ENCODE measurements around the gene DENND6B. TPM values are rescaled to one million over a fixed set of nuclear protein-coding genes. Genes with fewer than 3 reads are reported as not detected.

Gene DENND6B
- total RNA-seq, 3 donors from 2014 or later, result 1.8 to 6.9 (median 5.4) TPM

DNA sequence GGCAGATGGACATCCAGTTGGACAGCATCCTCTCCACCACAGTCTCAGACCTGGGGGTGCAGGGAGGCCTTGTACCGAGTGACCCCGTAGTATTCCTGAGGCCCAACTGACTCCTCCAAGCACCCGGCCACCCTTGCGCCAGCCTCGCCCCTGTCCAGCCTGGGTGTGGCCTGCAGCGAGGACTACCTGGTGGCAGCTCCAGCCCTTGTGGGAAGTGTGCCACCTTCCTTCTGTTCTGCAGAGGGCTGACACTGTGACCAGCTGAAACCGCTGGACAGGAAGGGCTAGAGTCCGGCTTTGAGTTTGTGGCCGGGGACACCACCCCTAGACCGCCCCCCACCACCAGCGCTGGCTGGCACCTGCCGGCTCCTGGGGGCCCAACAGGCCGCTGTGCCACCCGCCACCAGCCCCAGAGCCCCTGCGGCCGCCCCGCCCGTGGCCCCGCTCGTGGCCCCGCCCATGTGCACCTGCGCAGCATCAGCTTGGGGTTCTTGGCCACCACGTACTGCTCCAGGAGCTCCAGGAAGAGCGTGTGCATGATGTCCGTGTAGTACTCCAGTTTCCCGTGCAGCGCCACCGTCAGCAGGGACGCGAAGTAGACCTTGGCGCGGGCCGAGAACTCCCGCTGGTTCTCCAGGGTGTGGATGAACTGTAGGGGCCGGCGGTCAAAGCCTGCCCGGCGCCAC lies 46.6 kb downstream of the DENND6B start:
- intact Hi-C loops (cut with DNase I; ENCODE audit: low total_unique reads), result no loop called here
- no peak overlapping the region for H3K27ac ChIP-seq
- no peaks in the 10 kb centered on the region for H3K27me3 ChIP-seq
- no peaks in the 10 kb centered on the region for H3K9me3 ChIP-seq
- no peak overlapping the region for H3K4me3 ChIP-seq
- no peak for DNase-seq (ENCODE audit: low spot score in 2 of 2)
- peaks cover 22% of the 10 kb centered on the region for H3K36me3 ChIP-seq
- TF ChIP-seq, protein P1, sequence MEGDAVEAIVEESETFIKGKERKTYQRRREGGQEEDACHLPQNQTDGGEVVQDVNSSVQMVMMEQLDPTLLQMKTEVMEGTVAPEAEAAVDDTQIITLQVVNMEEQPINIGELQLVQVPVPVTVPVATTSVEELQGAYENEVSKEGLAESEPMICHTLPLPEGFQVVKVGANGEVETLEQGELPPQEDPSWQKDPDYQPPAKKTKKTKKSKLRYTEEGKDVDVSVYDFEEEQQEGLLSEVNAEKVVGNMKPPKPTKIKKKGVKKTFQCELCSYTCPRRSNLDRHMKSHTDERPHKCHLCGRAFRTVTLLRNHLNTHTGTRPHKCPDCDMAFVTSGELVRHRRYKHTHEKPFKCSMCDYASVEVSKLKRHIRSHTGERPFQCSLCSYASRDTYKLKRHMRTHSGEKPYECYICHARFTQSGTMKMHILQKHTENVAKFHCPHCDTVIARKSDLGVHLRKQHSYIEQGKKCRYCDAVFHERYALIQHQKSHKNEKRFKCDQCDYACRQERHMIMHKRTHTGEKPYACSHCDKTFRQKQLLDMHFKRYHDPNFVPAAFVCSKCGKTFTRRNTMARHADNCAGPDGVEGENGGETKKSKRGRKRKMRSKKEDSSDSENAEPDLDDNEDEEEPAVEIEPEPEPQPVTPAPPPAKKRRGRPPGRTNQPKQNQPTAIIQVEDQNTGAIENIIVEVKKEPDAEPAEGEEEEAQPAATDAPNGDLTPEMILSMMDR (IDR thresholded peaks at IDR 0.05), result no peak
- TF ChIP-seq POLR2A (IDR thresholded peaks at IDR 0.05) (no peak), POLR2AphosphoS5 (IDR thresholded peaks at IDR 0.05) (no peak)
- peaks cover 0 to 5% of the 10 kb centered on the region in 2 donors for H3K4me1 ChIP-seq

DNA sequence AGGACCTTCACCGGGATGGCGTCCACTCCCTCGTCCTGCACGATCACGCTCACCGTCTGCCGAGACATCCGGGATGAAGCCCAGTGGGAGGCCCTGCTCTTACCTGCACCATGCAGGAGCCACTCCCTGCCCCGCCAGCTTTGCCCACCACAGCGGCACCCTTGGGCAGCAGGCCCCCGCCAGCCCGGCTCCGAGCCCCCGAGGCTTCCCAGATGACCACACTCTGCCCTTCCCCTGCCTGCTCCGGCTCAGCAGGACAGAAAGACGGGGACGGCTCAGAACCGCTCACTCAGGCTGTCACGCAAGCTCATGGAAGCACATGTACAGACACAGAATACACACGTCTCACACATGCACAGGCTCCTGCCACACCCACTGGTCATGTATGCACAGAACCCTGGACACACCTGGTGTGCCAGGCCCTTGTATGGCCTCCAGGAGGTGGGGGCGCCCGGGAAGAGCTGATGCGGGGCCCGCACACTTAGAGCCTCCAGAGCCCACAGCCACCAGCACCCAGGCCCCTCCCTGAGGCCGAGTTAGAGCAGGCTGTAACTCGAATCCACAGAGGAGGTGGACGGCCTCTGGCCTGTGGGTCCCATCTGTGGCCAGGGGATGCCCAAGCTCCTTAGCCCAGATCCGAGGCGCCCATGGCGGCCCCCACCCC lies 47.7 kb downstream of the DENND6B start:
- no peak overlapping the region for H3K27ac ChIP-seq
- intact Hi-C loops (cut with DNase I; ENCODE audit: low total_unique reads), result no loop called here
- DNase-seq (ENCODE audit: low spot score in 2 of 2), result no peak
- no peak for TF ChIP-seq POLR2A (IDR thresholded peaks at IDR 0.05)
- no peak for TF ChIP-seq POLR2AphosphoS5 (IDR thresholded peaks at IDR 0.05)
- TF ChIP-seq, protein P1 (IDR thresholded peaks at IDR 0.05), result no peak
- no peaks in the 10 kb centered on the region for H3K9me3 ChIP-seq
- no peak overlapping the region for H3K4me3 ChIP-seq
- no peaks in the 10 kb centered on the region for H3K27me3 ChIP-seq
- peaks cover 22% of the 10 kb centered on the region for H3K36me3 ChIP-seq
- peaks cover 0 to 5% of the 10 kb centered on the region in 2 donors for H3K4me1 ChIP-seq

DNA sequence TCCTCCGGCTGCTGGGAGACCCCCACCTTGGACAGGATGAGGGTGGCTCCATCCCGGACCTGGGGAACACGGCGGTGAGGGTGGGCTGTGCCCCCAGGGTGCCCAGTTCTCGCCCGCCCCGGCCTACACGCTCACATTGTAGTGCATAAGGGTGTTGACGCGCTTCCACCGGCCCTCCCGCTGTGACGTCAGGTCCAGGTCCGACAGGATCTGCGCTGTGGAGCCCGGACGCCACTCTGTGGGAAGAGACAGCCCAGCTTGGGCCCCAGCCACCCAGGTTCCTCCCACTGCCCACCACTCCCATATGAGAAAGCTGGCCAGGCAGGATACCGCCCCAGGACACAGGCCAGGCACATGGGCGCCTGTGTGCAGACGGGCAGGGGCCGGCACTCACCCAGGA lies 48.4 kb downstream of the DENND6B start:
- intact Hi-C loops (cut with DNase I; ENCODE audit: low total_unique reads), result no loop called here
- no peak overlapping the region for H3K27ac ChIP-seq
- TF ChIP-seq, protein P1 (IDR thresholded peaks at IDR 0.05), result no peak
- TF ChIP-seq POLR2AphosphoS5 (IDR thresholded peaks at IDR 0.05), result no peak
- TF ChIP-seq POLR2A (IDR thresholded peaks at IDR 0.05), result no peak
- H3K9me3 ChIP-seq, result no peaks in the 10 kb centered on the region
- H3K27me3 ChIP-seq, result no peaks in the 10 kb centered on the region
- no peak overlapping the region for H3K4me3 ChIP-seq
- H3K4me1 ChIP-seq, result peaks cover 0 to 5% of the 10 kb centered on the region in 2 donors
- H3K36me3 ChIP-seq, result peaks cover 22% of the 10 kb centered on the region
- DNase-seq (ENCODE audit: low spot score in 2 of 2), result no peak

DNA sequence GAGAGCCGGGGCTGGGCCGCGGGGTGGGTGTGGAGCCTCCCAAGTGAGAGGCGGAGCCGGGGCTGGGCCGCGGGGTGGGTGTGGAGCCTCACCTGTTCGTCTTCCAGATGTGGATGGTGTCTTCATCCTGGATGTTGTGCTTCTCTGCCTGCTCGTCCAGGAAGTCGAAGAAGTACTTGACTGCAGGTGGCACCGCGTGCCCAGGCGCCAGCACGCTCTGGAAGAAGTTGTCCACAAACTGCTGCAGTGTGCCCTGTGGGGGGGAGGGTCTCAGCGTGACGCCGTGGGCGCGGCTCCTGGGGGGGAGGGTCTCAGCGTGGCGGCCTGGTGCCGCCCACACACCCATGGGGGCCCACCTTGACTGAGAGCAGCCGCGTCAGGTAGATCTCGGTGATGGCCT lies 49.1 kb downstream of the DENND6B start:
- Histone ChIP-seq H3K27me3 (no peaks in the 10 kb centered on the region), H3K36me3 (peaks cover 22% of the 10 kb centered on the region), H3K27ac (no peak overlapping the region), H3K4me1 (peaks cover 0 to 5% of the 10 kb centered on the region in 2 donors), H3K9me3 (no peaks in the 10 kb centered on the region), H3K4me3 (no peak overlapping the region)
- no peak for DNase-seq (ENCODE audit: low spot score in 2 of 2)
- intact Hi-C loops (cut with DNase I; ENCODE audit: low total_unique reads), result no loop called here
- TF ChIP-seq POLR2AphosphoS5 (IDR thresholded peaks at IDR 0.05), result no peak
- TF ChIP-seq, protein P1 (IDR thresholded peaks at IDR 0.05), result no peak
- no peak for TF ChIP-seq POLR2A (IDR thresholded peaks at IDR 0.05)

DNA sequence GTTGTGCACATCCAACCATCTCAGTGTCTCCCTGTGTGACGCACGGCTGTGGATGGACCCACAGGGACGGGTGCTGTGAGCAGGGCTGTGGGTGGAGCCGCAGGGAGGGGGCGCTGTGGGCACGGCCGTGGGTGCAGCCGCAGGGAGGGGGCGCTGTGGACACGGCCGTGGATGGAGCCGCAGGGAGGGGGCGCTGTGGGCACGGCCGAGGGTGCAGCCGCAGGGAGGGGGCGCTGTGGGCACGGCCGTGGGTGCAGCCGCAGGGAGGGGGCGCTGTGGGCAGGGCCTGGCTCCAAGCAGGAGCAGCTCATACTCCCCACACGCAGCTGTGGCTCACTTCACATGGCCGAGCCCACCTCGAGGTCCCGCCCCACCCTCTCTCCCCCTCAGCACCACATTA lies 50.7 kb downstream of the DENND6B start:
- peak in 1 of 2 donors; percentile 69 for DNase-seq (ENCODE audit: low spot score in 2 of 2)

More for the DNA sequence above, 50.7 kb downstream of the DENND6B start:
- H3K27ac ChIP-seq, result peak overlapping the region in 1 of 2 donors; percentile 58
- intact Hi-C loops (cut with DNase I; ENCODE audit: low total_unique reads), result no loop called here
- peaks cover 22% of the 10 kb centered on the region for H3K36me3 ChIP-seq
- no peaks in the 10 kb centered on the region for H3K9me3 ChIP-seq
- H3K4me3 ChIP-seq, result no peak overlapping the region
- H3K27me3 ChIP-seq, result no peaks in the 10 kb centered on the region
- TF ChIP-seq, protein P1 (IDR thresholded peaks at IDR 0.05), result no peak
- no peak for TF ChIP-seq POLR2AphosphoS5 (IDR thresholded peaks at IDR 0.05)
- no peak for TF ChIP-seq POLR2A (IDR thresholded peaks at IDR 0.05)
- H3K4me1 ChIP-seq, result peaks cover 4 to 11% of the 10 kb centered on the region in 2 donors
